BE2C (cell line): Measurements from ENCODE around the gene DIRAS3.
"Not testable (repeated sequence)": the region's sequence is repeated elsewhere in the genome, so short reads cannot be mapped to it uniquely, and the experiment has no call there.

ENCODE experiments used
- DNase-seq: peaks from one replicate; pipeline ENCODE4 v3.0.0-alpha.2; 2020
- H3K27me3 ChIP-seq: fragments of 250-450 bp; sonication (Bioruptor Pico); 2 replicates; pipeline ENCODE4 v1.5.1; 2020; ENCODE audit warnings: mild to moderate bottlenecking
- H3K36me3 ChIP-seq: fragments of 250-450 bp; sonication (Bioruptor Pico); 2 replicates; pipeline ENCODE4 v1.5.1; 2020; ENCODE audit warnings: mild to moderate bottlenecking
- H3K4me1 ChIP-seq: fragments of 250-450 bp; sonication (Bioruptor Pico); 2 replicates; pipeline ENCODE4 v1.5.1; 2020
- H3K4me3 ChIP-seq: 2 replicates; pipeline ENCODE4 v1.5.1; 2011; ENCODE audit warnings: low read depth, low read length
- H3K9me3 ChIP-seq: fragments of 250-450 bp; sonication (Bioruptor Pico); 2 replicates; pipeline ENCODE4 v1.5.1; 2020
- TF ChIP-seq, protein P1 (sequence below): IDR thresholded peaks from 2 replicates; pipeline ENCODE4 v1.5.1; 2012; ENCODE audit warnings: mild to moderate bottlenecking, low read depth, low read length

The DIRAS3 gene

DNA sequence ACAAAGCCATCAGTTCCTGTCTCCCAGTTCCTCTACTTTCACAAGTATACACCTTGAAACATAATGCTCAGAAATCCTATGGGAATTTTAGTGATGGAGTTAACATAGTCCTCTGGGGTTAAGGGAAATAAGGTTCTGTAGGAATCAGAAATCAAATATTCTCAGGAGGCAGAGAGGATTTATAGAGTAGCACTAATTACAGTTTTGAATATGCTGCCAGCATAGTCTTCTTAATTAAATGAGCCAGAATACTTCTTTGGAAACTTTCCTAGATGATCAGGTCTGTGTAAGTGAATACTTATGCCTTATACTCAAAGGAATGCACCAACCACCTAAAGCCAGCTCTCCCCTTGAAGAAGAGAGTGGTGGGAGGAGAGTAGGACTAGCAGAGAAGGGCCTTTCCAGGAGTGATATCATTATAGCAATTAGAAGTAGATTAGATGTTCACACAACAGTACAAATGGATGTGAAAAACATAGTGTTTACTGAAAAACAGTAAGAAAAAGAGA lies 31.4 kb upstream of the DIRAS3 start:
- no peaks in the 10 kb centered on the region for H3K4me1 ChIP-seq
- no peaks in the 10 kb centered on the region for H3K9me3 ChIP-seq
- H3K4me3 ChIP-seq, result no peak overlapping the region
- no peak for DNase-seq
- H3K36me3 ChIP-seq, result no peaks in the 10 kb centered on the region
- TF ChIP-seq, protein P1, sequence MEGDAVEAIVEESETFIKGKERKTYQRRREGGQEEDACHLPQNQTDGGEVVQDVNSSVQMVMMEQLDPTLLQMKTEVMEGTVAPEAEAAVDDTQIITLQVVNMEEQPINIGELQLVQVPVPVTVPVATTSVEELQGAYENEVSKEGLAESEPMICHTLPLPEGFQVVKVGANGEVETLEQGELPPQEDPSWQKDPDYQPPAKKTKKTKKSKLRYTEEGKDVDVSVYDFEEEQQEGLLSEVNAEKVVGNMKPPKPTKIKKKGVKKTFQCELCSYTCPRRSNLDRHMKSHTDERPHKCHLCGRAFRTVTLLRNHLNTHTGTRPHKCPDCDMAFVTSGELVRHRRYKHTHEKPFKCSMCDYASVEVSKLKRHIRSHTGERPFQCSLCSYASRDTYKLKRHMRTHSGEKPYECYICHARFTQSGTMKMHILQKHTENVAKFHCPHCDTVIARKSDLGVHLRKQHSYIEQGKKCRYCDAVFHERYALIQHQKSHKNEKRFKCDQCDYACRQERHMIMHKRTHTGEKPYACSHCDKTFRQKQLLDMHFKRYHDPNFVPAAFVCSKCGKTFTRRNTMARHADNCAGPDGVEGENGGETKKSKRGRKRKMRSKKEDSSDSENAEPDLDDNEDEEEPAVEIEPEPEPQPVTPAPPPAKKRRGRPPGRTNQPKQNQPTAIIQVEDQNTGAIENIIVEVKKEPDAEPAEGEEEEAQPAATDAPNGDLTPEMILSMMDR, result no peak
- H3K27me3 ChIP-seq, result no peaks in the 10 kb centered on the region

DNA sequence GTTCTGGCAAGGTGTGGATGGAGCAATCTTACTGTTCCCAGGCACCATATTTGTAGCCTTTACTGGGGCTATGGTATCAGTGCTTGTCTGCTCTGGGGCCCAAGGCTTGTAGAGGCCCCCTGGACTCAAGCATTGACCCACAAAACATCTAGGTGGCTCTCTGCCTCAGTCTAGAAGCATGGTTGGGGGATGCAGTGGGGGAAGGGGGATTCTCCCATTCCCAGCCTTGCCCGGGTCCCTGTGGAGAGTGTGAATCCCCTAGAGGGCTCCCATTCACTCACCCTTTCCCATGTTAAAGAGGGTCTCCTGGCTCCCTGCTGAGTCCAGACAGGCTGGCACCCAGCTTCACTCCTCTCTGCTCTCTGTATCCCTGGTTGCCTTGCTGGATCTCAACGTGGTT lies 28.2 kb upstream of the DIRAS3 start:
- no peaks in the 10 kb centered on the region for H3K36me3 ChIP-seq
- no peak overlapping the region for H3K4me3 ChIP-seq
- DNase-seq, result no peak
- TF ChIP-seq, protein P1, result no peak
- H3K4me1 ChIP-seq, result no peaks in the 10 kb centered on the region
- no peaks in the 10 kb centered on the region for H3K27me3 ChIP-seq
- no peaks in the 10 kb centered on the region for H3K9me3 ChIP-seq

DNA sequence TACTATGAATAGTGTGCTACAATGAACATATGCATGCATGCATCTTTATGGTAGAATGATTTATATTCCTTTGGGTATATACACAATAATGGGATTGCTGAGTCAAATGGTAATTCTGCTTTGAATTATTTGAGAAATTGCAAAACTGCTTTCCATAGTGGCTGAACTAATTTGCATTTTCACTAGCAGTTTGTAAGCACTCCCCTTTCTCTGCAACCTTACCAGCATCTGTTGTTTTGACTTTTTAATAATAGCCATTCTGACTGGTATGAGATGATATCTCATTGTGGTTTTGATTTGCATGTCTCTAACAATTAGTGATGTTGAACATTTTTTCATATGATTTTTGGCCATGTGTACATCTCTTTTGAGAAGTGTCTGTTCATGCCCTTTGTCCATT lies 24.0 kb upstream of the DIRAS3 start:
- Histone ChIP-seq H3K4me1 (no peaks in the 10 kb centered on the region), H3K27me3 (no peaks in the 10 kb centered on the region), H3K36me3 (no peaks in the 10 kb centered on the region), H3K9me3 (no peaks in the 10 kb centered on the region), H3K4me3 (no peak overlapping the region)
- TF ChIP-seq, protein P1, result no peak
- no peak for DNase-seq

DNA sequence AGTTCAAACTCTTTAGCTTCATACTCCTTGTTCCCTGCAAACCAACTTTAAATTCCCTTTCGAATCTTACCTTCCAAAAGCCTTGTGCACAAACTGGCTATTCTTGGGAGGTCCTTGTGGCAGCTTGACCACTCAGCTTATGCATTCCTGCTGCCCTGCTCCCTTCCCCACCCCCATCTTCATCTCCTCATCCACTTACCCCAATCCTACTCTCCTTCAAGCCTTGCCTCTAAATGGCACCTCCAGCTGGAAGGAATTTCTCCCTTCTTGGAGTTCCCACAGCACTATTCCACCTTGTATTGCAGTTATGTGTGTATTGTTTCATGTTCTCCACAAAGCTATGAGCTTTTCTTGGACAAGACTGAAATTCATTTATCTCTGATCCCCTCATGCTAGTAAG lies 15.3 kb upstream of the DIRAS3 start:
- no peaks in the 10 kb centered on the region for H3K36me3 ChIP-seq
- H3K27me3 ChIP-seq, result no peaks in the 10 kb centered on the region
- H3K4me1 ChIP-seq, result no peaks in the 10 kb centered on the region
- TF ChIP-seq, protein P1, result no peak
- H3K9me3 ChIP-seq, result no peaks in the 10 kb centered on the region
- DNase-seq, result no peak
- H3K4me3 ChIP-seq, result no peak overlapping the region

DNA sequence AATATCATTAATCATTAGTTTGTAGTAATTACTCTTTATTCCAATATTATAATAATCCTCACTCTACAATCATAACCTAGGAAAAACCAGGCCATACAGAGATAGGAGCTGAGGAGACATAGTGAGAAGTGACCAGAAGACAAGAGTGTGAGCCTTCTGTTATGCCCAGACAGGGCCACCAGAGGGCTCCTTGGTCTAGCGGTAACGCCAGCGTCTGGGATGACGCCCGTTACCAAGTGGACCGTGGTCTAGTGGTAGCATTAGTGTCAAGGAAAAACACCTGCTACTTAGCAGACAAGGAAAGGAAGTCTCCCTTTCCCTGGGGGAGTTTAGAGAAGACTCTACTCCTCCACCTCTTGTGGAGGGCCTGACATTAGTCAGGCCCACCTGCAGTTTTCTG lies 7.6 kb upstream of the DIRAS3 start:
- H3K4me1 ChIP-seq, H3K4me3 ChIP-seq, H3K9me3 ChIP-seq, H3K36me3 ChIP-seq, H3K27me3 ChIP-seq, DNase-seq: not testable (repeated sequence)
- TF ChIP-seq, protein P1, result peak; percentile 5; the same call in 1 of the 2 replicates

DNA sequence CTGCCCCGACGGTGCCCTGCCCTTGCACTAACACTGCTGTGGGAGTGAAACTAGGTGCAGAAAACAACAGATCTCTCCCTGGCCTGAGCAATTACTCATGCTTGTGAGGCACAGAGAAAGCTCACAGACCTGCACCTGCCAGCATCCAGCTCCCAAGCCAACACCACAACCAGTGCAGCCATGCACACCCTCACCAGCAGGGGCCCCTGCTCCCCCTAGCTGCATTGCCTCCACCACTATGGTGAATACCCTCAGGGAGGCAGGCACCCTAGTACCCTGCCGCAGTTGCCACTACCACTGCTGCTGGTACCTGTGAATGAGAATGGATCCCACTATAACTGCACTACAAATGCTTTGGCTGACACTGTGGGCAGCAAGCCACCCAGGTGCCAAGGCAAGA lies 7.1 kb upstream of the DIRAS3 start:
- Histone ChIP-seq H3K36me3 (no peaks in the 10 kb centered on the region), H3K4me1 (no peaks in the 10 kb centered on the region), H3K9me3 (no peaks in the 10 kb centered on the region), H3K27me3 (no peaks in the 10 kb centered on the region), H3K4me3 (no peak overlapping the region)
- DNase-seq, result no peak
- TF ChIP-seq, protein P1, result no peak
